Activated gamma-delta T cell treated with anti-CD3 and anti-CD28 coated beads, Interleukin-2, amount 50 U/mL, for 16 hours (primary cell): ENCODE results near the gene RFX4.
A peak's percentile ranks its signal among the peaks of the same experiment; 100 is the strongest.

Experiments
- DNase-seq: peaks from one replicate; pipeline ENCODE4 v3.0.0-alpha.2; 2020; ENCODE audit warnings: low read depth

The RFX4 gene

DNA sequence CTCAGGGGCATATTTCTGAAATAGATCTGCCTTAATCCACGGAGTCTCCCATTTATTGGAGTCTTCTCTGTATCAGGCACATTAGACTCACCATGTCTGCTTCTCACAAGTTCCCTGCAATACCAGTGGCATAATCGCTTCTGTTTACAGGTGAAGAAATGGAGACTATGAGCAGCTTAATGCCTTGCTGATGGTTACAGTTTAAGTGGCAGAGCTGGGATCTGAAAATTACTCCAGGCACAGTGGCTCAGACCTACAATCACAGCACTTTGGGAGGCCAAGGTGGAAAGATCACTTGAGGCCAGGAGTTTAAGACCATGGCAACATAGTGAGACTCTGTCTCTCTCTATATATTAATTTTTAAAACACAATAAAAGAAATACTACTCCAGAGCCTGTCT is 184.4 kb downstream of the RFX4 start:
- DNase-seq, result no peak

DNA sequence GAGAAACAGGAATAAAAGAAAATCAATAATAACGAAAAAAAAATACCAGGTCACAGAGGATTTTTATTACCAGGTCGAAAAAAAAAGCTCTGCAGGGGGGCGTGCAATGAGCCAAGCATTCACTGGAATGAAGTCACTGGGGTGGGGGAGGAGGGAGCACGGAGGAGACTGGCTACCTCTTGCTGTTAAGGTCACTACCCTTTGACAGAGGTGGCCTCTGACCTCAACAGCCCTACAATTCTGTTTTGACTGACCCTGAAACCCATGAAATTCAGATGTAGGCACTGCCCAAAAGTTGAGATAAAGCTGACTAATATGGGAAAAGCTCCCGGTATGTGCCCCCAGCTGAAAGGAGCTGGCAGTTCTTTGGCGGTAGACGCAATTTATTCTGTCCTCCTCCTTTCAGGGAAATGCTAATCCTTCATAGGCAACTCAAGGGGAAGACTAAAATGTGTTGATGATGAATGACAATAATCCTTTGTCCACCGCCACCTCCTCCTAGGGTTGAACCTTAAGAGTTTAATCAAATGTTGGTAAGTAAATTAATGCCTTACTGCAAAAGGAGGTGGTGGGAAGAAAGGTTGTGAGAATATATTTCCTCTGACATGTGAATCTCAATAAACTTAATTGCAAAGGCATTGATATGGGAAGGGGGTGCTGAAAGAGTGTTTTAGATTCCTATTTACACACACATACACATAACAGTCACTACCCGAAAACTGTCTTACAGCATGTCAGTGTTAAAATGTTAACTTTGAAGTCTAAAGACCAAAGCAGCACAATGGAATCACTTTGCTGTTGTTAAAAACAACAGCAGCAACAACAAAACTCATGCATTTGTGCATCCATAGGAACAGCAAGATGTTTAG is 185.4 kb downstream of the RFX4 start:
- no peak for DNase-seq

DNA sequence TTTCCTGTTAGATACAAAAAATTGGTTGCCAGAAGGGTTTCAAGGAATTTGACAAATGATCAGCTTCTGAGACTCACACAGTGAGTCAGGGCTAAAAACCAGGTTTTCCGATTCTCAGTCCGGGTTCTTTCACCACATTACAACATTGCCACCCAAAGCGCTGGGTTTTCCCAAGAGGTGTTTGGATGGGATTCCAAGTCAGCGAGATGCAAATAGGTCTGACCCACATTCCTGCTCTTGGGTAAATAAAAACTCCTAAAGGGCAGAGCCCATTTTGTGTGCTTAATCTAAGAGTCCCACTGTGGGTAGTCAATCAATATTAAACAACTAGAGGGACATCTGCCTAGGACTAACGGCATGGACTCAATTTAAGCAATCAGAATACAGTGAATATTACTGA is 186.3 kb downstream of the RFX4 start:
- DNase-seq, result no peak

DNA sequence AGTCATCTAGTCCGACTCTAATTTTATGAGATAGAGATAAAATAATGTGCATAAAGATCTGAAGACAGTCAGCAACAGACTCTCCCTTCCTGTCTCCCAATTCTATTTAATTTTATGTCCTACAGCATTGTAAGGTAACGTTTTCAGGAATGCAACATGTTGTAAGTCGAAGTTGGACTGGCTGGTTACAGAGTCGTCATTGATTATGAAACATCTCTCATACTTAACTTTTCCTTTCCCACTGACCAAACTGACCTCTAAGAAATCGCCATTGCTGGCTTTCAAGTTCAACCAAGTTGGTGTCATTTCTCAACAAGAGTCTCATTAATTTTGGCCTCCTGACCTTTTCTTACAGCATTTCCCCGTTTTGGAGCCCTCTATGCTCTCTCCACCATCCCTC is 186.7 kb downstream of the RFX4 start:
- DNase-seq, result no peak

DNA sequence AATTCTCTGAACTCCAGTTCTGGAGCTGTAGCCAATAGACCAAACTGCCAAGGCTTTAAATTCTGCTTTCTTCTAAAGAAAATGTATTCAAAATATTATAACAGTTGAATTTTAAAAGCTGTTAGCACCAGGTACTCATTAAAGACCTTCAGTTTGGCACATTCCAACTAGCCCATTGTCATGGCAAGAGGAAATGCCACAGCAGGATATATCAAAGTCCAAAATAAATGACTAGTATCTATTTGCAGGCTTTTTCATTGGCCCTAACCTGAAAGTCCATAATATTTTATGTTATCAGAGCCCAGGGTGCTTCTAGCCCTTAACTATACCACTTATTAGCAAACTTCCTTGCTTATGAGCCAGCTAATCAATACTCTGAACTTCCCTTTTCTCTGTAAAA is 188.6 kb downstream of the RFX4 start:
- DNase-seq, result no peak

DNA sequence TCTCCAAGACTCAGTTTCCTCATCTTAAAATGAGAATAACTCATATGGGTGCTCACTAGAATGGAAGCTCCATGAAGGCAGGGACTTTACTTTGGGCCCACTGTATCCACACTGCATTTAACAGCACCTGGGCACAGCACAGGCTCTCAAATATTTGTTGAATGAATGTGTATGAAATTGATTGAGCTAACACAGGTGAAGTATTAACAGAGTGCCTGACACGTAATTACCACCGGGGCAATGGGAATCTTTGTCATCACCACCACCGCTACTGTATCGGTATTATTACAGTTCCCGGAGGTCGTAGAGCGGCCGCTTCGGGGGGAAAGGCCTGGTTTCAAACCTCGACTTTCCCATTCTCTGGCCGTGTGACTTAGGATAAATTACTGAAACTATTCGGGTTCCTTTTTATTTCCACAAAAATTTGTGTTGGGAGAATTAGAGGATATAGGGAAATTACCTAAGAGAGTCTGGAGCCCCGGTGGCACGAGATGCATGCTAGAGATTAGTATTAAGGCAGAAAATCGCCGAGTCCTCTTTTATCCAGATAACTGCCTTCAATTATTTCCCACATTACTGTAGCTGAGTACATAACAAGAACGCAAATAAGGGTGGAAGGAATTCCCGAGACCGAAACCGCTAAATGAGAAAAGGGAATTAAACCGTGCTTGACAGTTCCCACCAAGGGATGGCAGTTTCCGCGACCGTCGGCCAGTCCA is 190.6 kb downstream of the RFX4 start:
- no peak for DNase-seq

DNA sequence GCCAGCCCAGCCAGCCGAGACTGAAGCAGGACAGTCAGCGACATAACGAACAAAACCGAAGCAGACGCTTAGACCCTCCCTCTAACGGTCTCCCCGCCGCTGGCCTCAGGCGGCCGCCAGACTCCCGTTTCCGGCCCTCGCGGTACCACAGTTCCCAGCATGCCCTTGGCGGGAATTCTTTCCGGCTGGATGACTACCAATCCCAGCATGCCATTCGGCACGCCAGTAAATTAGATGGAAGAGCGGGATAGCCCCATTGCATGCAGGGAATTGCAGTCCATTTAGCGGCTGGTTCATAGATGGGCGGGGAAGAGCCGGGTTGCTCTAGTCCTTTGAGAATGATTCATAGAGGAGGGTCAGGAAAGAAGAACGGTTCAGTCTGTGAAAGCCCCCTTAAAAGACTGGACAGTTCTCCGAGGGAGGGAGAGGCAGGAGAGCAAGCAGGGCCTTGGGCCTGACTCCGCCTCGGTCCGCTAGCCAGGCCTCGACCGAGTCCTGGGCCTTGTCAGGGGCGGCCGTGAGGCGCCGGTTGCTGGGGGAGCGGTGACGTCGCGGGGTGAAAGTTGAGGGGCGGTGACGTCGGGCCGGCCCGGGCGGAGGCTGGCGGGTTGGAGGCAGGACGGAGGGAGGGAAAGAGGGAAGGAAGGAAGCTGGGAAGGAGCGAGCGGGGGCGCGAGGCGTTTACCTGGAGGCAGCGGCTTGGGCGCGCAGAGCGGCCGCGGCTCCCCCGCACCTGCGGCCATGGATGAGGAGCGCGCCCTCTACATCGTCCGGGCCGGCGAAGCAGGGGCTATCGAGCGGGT is 191.4 kb downstream of the RFX4 start, which contains the start of gene RIC8B:
Gene RIC8B (plus strand): TSS at position 678 of the 803 bp plus-strand sequence. CDS start 64 bp downstream, at position 742.
- DNase-seq, result peak; percentile 60

DNA sequence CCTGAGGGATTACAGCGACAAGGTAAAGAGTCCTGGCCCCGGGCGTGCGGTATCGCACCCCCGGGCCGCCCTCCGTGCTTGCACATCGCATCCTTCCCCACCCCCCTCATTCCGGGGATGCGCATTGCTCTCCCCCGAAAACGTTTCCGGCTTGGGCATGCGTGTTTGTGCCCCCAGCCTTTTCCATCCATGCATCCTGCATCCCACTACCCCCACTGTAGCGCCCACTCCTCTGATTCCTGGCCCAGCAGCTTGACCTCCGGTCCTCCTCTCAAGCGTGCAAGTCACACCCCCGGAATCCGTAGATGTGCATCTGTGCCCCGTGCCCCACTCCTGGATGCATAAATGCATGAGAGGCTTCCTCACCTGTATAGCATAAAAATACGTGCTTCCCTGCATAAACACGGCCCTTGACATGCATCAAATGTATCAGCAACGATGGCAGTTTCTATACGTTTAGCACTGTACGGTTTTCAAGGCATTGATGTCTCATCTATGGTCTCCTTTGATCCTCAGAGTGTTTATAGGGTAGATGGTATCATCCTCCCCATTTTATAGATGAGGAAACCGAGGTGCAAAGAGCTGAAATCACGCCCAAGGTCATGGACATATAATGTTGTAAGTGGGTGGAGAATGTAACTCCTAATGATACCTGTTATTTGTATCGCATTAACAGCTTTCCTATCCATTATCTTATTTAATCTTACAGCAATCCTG is 192.2 kb downstream of the RFX4 start:
- no peak for DNase-seq

DNA sequence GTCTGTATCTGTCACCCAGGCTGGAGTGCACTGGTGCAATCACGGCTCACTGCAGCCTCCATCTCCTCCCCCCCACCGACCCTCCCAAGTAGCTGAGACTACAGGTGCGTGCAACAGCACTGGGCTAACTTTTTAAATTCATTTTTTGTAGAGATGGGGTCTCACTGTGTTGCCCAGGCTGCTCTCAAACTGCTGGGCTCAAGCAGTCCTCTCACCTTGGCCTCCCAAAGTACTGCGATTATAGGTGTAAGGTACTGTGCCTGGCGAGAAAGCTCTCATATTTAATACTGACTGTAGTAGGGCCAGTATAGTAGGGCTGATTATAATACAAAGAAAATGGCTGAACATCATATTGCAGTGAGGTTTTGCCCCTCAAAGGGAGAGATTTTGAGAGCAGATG is 194.1 kb downstream of the RFX4 start:
- DNase-seq, result no peak

DNA sequence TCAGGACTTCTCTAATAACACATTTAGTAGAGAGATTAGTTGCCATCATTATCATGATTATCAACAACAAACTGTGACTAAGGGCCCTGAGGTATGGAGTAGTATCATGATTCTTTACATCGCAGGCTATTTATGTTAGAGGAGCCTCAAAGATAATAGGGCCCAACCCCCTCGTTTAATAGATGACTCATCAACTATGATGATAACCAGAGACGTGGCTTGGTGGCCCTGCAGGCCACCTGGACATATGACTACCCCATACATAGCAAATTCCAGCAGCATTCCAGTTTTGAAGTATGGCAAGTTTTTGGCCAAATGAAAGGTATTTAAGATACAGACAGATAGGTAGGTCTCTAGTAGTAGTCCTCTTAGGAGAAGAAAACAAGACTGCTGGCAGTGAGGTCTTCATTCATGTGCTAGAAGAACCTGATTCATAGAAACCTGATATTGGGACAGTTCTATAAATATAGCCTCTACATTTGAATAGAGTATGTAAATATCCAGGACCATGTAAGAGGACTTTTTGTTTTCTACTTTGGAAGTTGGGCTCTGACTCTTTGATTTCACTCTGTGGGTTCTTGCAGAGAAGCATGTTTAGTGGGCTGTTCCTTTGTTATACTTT is 197.3 kb downstream of the RFX4 start:
- DNase-seq, result no peak

DNA sequence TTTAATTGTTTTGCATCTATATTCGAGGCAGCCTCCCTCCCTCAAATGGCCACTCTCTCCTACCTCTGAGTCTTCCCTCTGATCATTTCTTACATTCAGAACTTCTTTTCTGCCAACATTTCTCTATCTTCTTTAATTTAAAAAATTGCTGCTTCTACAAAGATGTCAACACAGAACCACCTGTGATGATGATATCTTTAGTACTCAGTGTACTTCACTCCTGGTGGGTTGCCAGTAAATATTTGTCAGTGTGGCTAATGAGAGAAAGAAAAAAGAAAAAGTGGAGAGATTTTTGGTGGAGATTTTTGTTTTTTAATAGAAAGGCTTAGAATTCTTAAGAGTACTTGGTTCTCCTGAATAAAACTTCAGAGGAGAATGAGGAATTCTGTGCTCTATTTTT is 199.8 kb downstream of the RFX4 start:
- DNase-seq, result no peak

DNA sequence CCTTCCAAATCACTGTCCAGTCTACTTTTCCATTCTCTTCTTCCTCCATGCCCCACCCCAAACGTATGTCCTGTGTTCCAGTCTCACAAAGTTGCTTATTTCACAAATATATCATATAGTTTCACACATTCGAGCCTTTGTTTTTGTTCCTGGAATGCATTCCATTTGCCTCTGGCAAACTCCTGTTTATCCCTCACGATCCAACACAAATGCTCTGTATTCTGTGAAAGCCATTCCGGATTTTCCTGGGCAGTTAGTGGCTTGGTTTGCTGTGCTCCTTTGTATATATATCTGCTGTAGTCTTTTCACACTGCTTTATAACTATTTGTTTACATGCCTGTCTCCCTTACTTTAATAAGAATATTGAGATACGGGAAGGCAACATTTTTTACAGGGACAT is 200.7 kb downstream of the RFX4 start:
- no peak for DNase-seq

DNA sequence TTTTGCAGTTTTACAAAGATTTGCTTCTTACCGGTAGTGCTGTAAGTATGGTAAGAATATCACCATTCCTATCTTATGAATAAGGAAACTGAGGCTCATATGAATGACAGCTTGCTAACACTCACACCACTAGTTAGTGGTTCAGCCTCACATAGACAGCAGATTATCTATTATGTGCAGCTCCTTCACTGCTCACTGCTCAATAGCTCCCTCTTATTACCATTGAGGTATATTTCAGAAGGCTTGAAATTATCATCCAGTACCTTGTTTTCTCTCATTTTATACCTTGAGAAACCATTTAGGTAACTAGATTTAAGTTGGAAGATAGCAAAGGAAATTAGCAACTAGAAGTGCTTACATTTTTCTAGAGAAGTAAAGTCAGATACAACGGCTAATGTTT is 207.2 kb downstream of the RFX4 start:
- no peak for DNase-seq

DNA sequence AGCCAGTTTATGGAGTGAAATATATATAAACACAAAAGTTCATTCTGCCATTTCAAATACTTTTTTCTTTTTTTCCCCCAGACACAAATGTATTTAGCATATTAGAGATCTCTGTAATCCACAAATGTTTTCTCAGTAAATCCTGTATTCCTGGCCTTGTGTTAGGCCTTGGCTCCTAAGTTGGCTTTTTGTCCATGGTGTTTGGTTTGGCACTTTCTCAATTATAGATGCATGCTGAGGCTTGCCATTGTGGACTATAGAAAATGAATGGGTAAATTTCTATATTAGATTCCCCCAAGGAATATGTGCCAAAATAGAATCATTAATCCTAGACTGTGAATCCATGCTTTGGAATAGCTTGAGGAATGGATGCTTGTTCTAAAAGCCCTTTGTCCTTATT is 208.7 kb downstream of the RFX4 start:
- no peak for DNase-seq

DNA sequence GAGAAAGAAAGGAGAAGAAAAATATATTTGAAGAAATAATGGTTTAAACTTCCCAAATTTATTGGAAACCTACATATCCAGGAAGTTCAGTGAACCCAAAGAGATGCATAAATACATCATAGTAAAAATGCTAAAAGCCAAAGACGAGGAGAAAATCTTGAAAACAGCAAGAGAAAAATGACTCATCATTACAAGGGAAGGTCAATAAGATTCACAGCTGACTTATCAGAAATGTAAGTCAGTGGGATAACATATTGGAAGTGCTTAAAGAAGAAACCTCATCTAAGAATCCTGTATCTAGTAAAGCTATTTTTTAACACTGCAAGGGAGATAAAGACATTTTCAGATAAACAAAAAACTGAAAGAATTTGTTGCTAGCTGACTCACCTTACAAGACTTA is 211.6 kb downstream of the RFX4 start:
- DNase-seq, result no peak

DNA sequence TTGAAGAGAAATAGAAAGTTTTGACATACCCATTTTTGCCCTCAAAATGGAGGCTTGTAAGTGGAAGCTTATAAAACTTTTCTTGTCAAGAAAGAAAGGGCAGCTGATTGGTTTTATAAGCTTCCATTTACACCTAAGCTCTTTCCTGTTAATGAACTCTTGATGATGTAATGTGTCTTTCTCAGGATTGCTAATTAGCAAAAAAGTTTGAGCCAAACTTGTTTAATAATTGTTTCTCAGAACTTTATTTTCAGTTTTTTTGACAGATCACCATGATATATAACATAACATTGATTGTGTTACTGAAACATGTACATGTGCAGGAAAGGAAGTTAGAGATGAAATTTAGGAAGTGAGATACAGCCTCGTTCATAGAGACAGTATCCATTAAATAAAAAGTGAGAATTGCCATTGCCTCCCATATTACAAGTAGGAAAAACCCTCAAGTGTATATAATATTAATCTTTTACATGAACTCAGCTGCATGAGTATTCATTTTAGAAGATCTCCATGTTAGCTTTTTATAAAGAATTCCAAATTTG is 218.4 kb downstream of the RFX4 start:
- DNase-seq, result no peak

DNA sequence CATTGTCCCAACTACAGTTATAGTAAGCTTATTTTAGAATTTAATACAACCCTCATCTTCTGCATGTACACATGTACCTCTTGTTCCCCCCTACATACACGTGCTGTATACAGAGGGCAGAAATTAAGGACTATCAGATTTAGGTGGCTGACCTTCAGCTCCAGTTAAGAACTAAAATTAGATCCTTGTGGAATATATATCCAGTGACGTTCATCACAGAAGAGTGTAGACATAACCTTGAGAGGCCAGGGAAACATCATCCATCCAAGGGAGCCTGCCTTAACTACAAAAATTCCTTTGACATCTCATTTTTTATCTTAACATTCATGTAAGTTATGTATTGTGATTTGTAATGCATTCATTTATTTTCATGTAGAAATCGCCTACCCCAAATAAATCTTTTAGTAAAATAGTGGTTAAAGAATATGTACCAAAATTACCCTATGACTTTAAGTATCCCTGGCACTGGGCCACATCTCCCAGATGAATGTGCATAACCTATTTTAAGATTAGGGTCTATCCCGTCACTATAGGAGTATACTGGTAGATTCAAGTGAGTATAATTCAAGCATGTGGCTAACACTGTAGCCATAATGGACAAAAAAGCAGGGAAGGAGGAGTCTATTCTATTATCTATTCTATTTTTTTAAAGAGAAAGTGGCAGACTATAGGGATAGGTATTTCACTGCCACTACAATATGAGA is 219.2 kb downstream of the RFX4 start:
- DNase-seq, result no peak

DNA sequence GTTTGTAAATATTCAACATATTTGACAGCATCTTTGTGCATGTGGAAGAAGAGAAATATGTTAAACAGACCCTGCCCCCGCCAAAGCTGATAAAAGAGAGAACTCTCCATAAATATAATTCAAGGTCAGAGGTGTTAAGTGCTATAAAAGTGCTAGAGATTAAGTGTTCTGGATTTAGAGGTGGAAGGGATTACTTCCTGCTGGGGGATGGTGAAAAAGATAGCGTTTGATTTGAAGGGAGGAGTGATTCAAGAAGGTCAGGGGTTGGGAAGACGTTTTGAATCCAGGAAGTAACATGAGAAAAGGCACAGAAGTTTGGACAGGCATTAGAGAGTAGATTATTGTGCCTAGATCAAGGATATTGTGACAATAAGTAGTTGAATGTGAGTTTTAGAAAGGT is 221.9 kb downstream of the RFX4 start:
- no peak for DNase-seq
